BJ (cell line): ENCODE measurements around the gene KHK. TPM values are rescaled to one million over a fixed set of nuclear protein-coding genes. Genes with fewer than 3 reads are reported as not detected.
A peak's percentile ranks its signal among the peaks of the same experiment; 100 is the strongest.

Experiments
- CTCF ChIA-PET: fragments of 350-600 bp; formaldehyde crosslinking; extraction: SDS; loops from one replicate; lab custom pipeline; 2021; ENCODE audit warnings: antibody characterized with exemption, inconsistent platforms; lab: Yijun Ruan, JAX
- POLR2A ChIA-PET: fragments of 300-600 bp; sonication (Branson Sonifier 250); formaldehyde crosslinking; extraction: SDS; loops from one replicate; lab custom pipeline; 2021; ENCODE audit warnings: antibody characterized with exemption; lab: Charles Lee
- DNase-seq: peaks from one replicate; pipeline ENCODE4 v3.0.0-alpha.2; 2011; ENCODE audit warnings: low read depth
- H3K27me3 ChIP-seq: 2 replicates; pipeline ENCODE4 v1.6.0; 2011; ENCODE audit warnings: low read length; ENCODE audit not compliant: control insufficient read depth, insufficient read depth
- H3K36me3 ChIP-seq: 2 replicates; pipeline ENCODE4 v1.5.1; 2011; ENCODE audit warnings: low read length; ENCODE audit not compliant: control insufficient read depth, insufficient read depth
- H3K4me3 ChIP-seq: 2 replicates; pipeline ENCODE4 v1.5.1; 2011; ENCODE audit warnings: low read depth, mild to moderate bottlenecking, control low read depth, low read length
- CTCF ChIP-seq: IDR thresholded peaks from 2 replicates; pipeline ENCODE4 v1.5.1; 2011; ENCODE audit warnings: low read depth, mild to moderate bottlenecking, control low read depth, inconsistent platforms, low read length, moderate library complexity; ENCODE audit not compliant: insufficient read depth
- polyA minus RNA-seq: library from RNA; depleted of rRNA, polyadenylated mRNA; stranded (reverse); fragments of >200 nt; gene quantifications from 2 replicates; pipeline ENCODE4 v1.2.3, GENCODE V29; 2011; rRNA and poly(A)+ RNA removed
- polyA plus RNA-seq: library from polyadenylated mRNA; depleted of rRNA; stranded (reverse); fragments of >200 nt; gene quantifications from 2 replicates; pipeline ENCODE4 v1.2.3, GENCODE V29; 2011; rRNA removed

The KHK gene
- polyA plus RNA-seq (0.33 and 0.43 TPM in 2 replicates), polyA minus RNA-seq (0.15 and 1.6 TPM in 2 replicates)

- TF ChIP-seq CTCF: no peak
- Histone ChIP-seq H3K27me3 (no peaks in the 10 kb centered on the region), H3K36me3 (peaks cover 12% of the 10 kb centered on the region; the same call in 1 of the 2 replicates), H3K4me3 (peak within 1 kb of the TSS; percentile 49)
- DNase-seq: no peak
- CTCF ChIA-PET: interaction anchor here (0.6 to 3.3 kb wide), 20 partner anchors 8 to 195 kb away, joined by 3 to 30 read pairs (median 3); partner anchors contain the start of genes AGBL5, EMILIN1, TMEM214 and TRIM54
- POLR2A ChIA-PET: interaction anchor here (0.7 to 0.8 kb wide), 2 partner anchors 8 to 16 kb away, joined by 3 to 10 read pairs; partner anchors contain the start of gene OST4
Measured at GRCh38 chr2:27086724-27087593, at the start of gene KHK. Gene KHK (plus strand): TSS chr2:27086772. CDS start chr2:27087260, 488 bp downstream.

- ChIA-PET POLR2A (no interaction called here), CTCF (interaction anchor here (0.6 to 1.6 kb wide), 3 partner anchors 60 to 213 kb away, joined by 3 to 6 read pairs (median 3); no protein-coding TSS in a partner anchor)
- H3K36me3 ChIP-seq: peaks cover 60% of the 10 kb centered on the region
Measured at GRCh38 chr2:27038012-27038411, 48.6 kb upstream of the KHK start.

GRCh38 chr2:27038631-27039339 is 47.8 kb upstream of the KHK start:
- TF ChIP-seq CTCF: no peak
- no peak for DNase-seq
- ChIA-PET POLR2A (no interaction called here), CTCF (interaction anchor here (0.9 to 1.6 kb wide), 3 partner anchors 11 to 77 kb away, joined by 3 to 9 read pairs (median 6); partner anchors contain the start of gene AGBL5)
- H3K27me3 ChIP-seq: no peaks in the 10 kb centered on the region
- no peak overlapping the region for H3K4me3 ChIP-seq
- H3K36me3 ChIP-seq: peaks cover 60% of the 10 kb centered on the region

More at GRCh38 chr2:27038012-27038411, 48.6 kb upstream of the KHK start:
- Histone ChIP-seq H3K4me3 (no peak overlapping the region), H3K27me3 (no peaks in the 10 kb centered on the region)
- TF ChIP-seq CTCF: no peak
- DNase-seq: no peak

GRCh38 chr2:27039426-27039825 is 47.1 kb upstream of the KHK start:
- peaks cover 60% of the 10 kb centered on the region for H3K36me3 ChIP-seq
- CTCF ChIA-PET: interaction anchor here (0.9 to 1.5 kb wide), 3 partner anchors 10 to 48 kb away, joined by 3 to 9 read pairs (median 3); partner anchors contain the start of genes AGBL5 and KHK
- H3K4me3 ChIP-seq: no peak overlapping the region
- H3K27me3 ChIP-seq: no peaks in the 10 kb centered on the region
- POLR2A ChIA-PET: no interaction called here
- DNase-seq: no peak
- no peak for TF ChIP-seq CTCF
